ENCODE results near the gene ARL11. TPM values are rescaled to one million over a fixed set of nuclear protein-coding genes. Genes with fewer than 3 reads are reported as not detected.

The ARL11 gene
- total RNA-seq, 1 donor from 2014 or later = not detected

Other genes starting within 250 kb of the ARL11 start
- gene CAB39L, start 184.4 kb upstream of the ARL11 start, total RNA-seq = 6.9 and 9.4 TPM in 2 replicates
- 8.6 and 13.0 TPM in 2 replicates for gene SETDB2, start 184.2 kb upstream of the ARL11 start, total RNA-seq
- 14.5 and 20.9 TPM in 2 replicates for gene PHF11, start 132.6 kb upstream of the ARL11 start, total RNA-seq
- gene RCBTB1, start 42.9 kb upstream of the ARL11 start, total RNA-seq = 27.9 and 38.7 TPM in 2 replicates
- gene EBPL, start 63.0 kb downstream of the ARL11 start, total RNA-seq = 18.8 and 26.3 TPM in 2 replicates
- 33.0 and 35.8 TPM in 2 replicates for gene KPNA3, start 164.2 kb downstream of the ARL11 start, total RNA-seq

Measured in myocyte (in vitro differentiated cells).